GM21737 (cell line): Measurements from ENCODE around the gene IFT43.

Source experiments
- ATAC-seq: cut with Tn5 transposase; IDR thresholded peaks from one replicate; pipeline ENCODE4 v1.9.1; 2021; ENCODE audit warnings: mild to moderate bottlenecking, moderate library complexity; ENCODE audit not compliant: unreplicated experiment

Gene IFT43

GRCh38 chr14:76067536-76067935 lies 82.0 kb downstream of the IFT43 start:
- no peak for ATAC-seq

- no peak for ATAC-seq
Observed at GRCh38 chr14:76073717-76074116, 88.2 kb downstream of the IFT43 start.

GRCh38 chr14:76077340-76077739 lies 91.8 kb downstream of the IFT43 start:
- no peak for ATAC-seq

- no peak for ATAC-seq
Observed at GRCh38 chr14:76078501-76078900, 92.9 kb downstream of the IFT43 start.

GRCh38 chr14:76080025-76080424 lies 94.5 kb downstream of the IFT43 start:
- ATAC-seq, result no peak

GRCh38 chr14:76080471-76080870 lies 94.9 kb downstream of the IFT43 start:
- no peak for ATAC-seq

GRCh38 chr14:76081642-76082041 lies 96.1 kb downstream of the IFT43 start:
- ATAC-seq, result no peak

- no peak for ATAC-seq
Observed at GRCh38 chr14:76083796-76084765, 98.5 kb downstream of the IFT43 start.

- no peak for ATAC-seq
Observed at GRCh38 chr14:76085358-76085757, 99.8 kb downstream of the IFT43 start.

GRCh38 chr14:76086636-76087035 lies 101.1 kb downstream of the IFT43 start:
- ATAC-seq, result no peak

GRCh38 chr14:76088326-76088725 lies 102.8 kb downstream of the IFT43 start:
- no peak for ATAC-seq

GRCh38 chr14:76088771-76089571 lies 103.4 kb downstream of the IFT43 start:
- ATAC-seq, result no peak

- ATAC-seq, result no peak
Observed at GRCh38 chr14:76089575-76089974, 104.0 kb downstream of the IFT43 start.

GRCh38 chr14:76090616-76091391 lies 105.2 kb downstream of the IFT43 start:
- ATAC-seq, result no peak

- ATAC-seq, result no peak
Observed at GRCh38 chr14:76093077-76093476, 107.5 kb downstream of the IFT43 start.

GRCh38 chr14:76096257-76096656 lies 110.7 kb downstream of the IFT43 start:
- no peak for ATAC-seq

- no peak for ATAC-seq
Observed at GRCh38 chr14:76097547-76097946, 112.0 kb downstream of the IFT43 start.

GRCh38 chr14:76098047-76098446 lies 112.5 kb downstream of the IFT43 start:
- ATAC-seq, result no peak

- ATAC-seq, result no peak
Observed at GRCh38 chr14:76098916-76099675, 113.5 kb downstream of the IFT43 start.

- ATAC-seq, result no peak
Observed at GRCh38 chr14:76100236-76100635, 114.7 kb downstream of the IFT43 start.
